IMR-90 (cell line): ENCODE data around the gene RIC8B. TPM values are rescaled to one million over a fixed set of nuclear protein-coding genes. Genes with fewer than 3 reads are reported as not detected.

ENCODE experiments used
- ATAC-seq: fragments of 200-7000 bp; cut with Tn5 transposase; 2 replicates; pipeline ENCODE4 v1.9.1; 2020; ENCODE audit warnings: low read depth, mild to moderate bottlenecking, moderate library complexity
- BruUV-seq: library from RNA; stranded (reverse); fragments of 400-500 nt; replicated peaks from 2 replicates; lab custom pipeline; 2021; lab: Mats Ljungman, UMichigan
- CTCF ChIA-PET: fragments of 300-600 bp; formaldehyde crosslinking; extraction: SDS; loops from one replicate; lab custom pipeline; 2021; ENCODE audit warnings: antibody characterized with exemption; lab: Yijun Ruan, JAX
- POLR2A ChIA-PET: fragments of 300-600 bp; sonication (Branson Sonifier 250); formaldehyde crosslinking; loops from one replicate; lab custom pipeline; 2022; ENCODE audit warnings: antibody characterized with exemption; ENCODE audit not compliant: unreplicated experiment; lab: Charles Lee
- DNase-seq: peaks from one replicate; pipeline ENCODE4 v3.0.0; 2013
- H2AFZ ChIP-seq: replicated peaks from 2 replicates; pipeline ENCODE3; 2013; ENCODE audit warnings: low read length, mild to moderate bottlenecking; ENCODE audit not compliant: poor library complexity
- H2AK5ac ChIP-seq: 2 replicates; pipeline ENCODE4 v1.6.1; 2013; ENCODE audit warnings: low read depth, low read length, inconsistent platforms
- H2AK9ac ChIP-seq: replicated peaks from 2 replicates; pipeline ENCODE3; 2013; ENCODE audit warnings: mild to moderate bottlenecking, low read depth, low read length, moderate library complexity; ENCODE audit not compliant: poor library complexity
- H2BK120ac ChIP-seq: 2 replicates; pipeline ENCODE4 v1.6.1; 2013; ENCODE audit warnings: low read depth, low read length, inconsistent platforms
- H2BK15ac ChIP-seq: 3 replicates; pipeline ENCODE4 v1.6.1; 2013; ENCODE audit warnings: low read depth, low read length, inconsistent platforms
- H2BK20ac ChIP-seq: 2 replicates; pipeline ENCODE4 v1.6.1; 2013; ENCODE audit warnings: low read depth, mild to moderate bottlenecking, inconsistent platforms, low read length, moderate library complexity
- H2BK5ac ChIP-seq: 2 replicates; pipeline ENCODE4 v1.6.1; 2013; ENCODE audit warnings: mild to moderate bottlenecking, low read depth, low read length, inconsistent platforms; ENCODE audit not compliant: poor library complexity, severe bottlenecking
- H3K14ac ChIP-seq: replicated peaks from 2 replicates; pipeline ENCODE4 v1.6.1; 2013; ENCODE audit warnings: low read depth, low read length, inconsistent platforms
- H3K18ac ChIP-seq: 2 replicates; pipeline ENCODE4 v1.6.1; 2013; ENCODE audit warnings: low read depth, low read length, control low read depth
- H3K23ac ChIP-seq: 2 replicates; pipeline ENCODE4 v1.6.1; 2013; ENCODE audit warnings: low read depth, low read length, inconsistent platforms
- H3K27ac ChIP-seq: 2 replicates; pipeline ENCODE4 v1.5.1; 2013; ENCODE audit warnings: mild to moderate bottlenecking, control low read depth, low read length; ENCODE audit not compliant: insufficient read depth
- H3K27me3 ChIP-seq: 2 replicates; pipeline ENCODE4 v1.6.1; 2013; ENCODE audit warnings: low read length; ENCODE audit not compliant: control insufficient read depth, insufficient read depth
- H3K36me3 ChIP-seq: 2 replicates; pipeline ENCODE4 v1.6.1; 2013; ENCODE audit warnings: low read length, mixed read lengths; ENCODE audit not compliant: control insufficient read depth, insufficient read depth
- H3K4ac ChIP-seq: 2 replicates; pipeline ENCODE4 v1.6.1; 2013; ENCODE audit warnings: low read depth, low read length, inconsistent platforms
- H3K4me1 ChIP-seq: 2 replicates; pipeline ENCODE4 v1.6.1; 2013; ENCODE audit warnings: low read length, mixed read lengths; ENCODE audit not compliant: control insufficient read depth, insufficient read depth
- H3K4me2 ChIP-seq: 2 replicates; pipeline ENCODE4 v1.6.1; 2013; ENCODE audit warnings: low read depth, mild to moderate bottlenecking, control low read depth, low read length, moderate library complexity
- H3K4me3 ChIP-seq: 2 replicates; pipeline ENCODE4 v1.5.1; 2013; ENCODE audit warnings: low read depth, mild to moderate bottlenecking, control low read depth, low read length, moderate library complexity; ENCODE audit not compliant: insufficient read depth
- H3K56ac ChIP-seq: 2 replicates; pipeline ENCODE4 v1.6.1; 2013; ENCODE audit warnings: low read length, inconsistent platforms; ENCODE audit not compliant: insufficient read depth; ENCODE audit errors: extremely low read depth
- H3K79me1 ChIP-seq, 2 experiments: 2 replicates each; pipeline ENCODE4 v1.6.1; 2013; ENCODE audit warnings: low read length in 2 of 2, inconsistent platforms in 1 of 2, low read depth in 1 of 2
- H3K9ac ChIP-seq: 2 replicates; pipeline ENCODE4 v1.6.1; 2013; ENCODE audit warnings: low read depth, low read length, control low read depth
- H3K9me1 ChIP-seq: 2 replicates; pipeline ENCODE4 v1.6.1; 2013; ENCODE audit warnings: low read length, inconsistent platforms; ENCODE audit not compliant: insufficient read depth
- H3K9me3 ChIP-seq: 2 replicates; pipeline ENCODE4 v1.6.1; 2013; ENCODE audit warnings: low read length; ENCODE audit not compliant: control insufficient read depth, insufficient read depth
- H4K20me1 ChIP-seq: 2 replicates; pipeline ENCODE4 v1.6.1; 2013; ENCODE audit warnings: low read length, inconsistent platforms; ENCODE audit not compliant: insufficient read depth
- H4K5ac ChIP-seq: 2 replicates; pipeline ENCODE4 v1.6.1; 2013; ENCODE audit warnings: mild to moderate bottlenecking, low read depth, low read length, control low read depth
- H4K8ac ChIP-seq, 2 experiments: 2 replicates each; pipeline ENCODE4 v1.6.1; 2013; ENCODE audit warnings: low read depth in 2 of 2, low read length in 2 of 2, control low read depth in 1 of 2, inconsistent platforms in 1 of 2
- H4K91ac ChIP-seq: 2 replicates; pipeline ENCODE4 v1.6.1; 2013; ENCODE audit warnings: low read depth, low read length, inconsistent platforms; ENCODE audit not compliant: insufficient read depth
- BHLHE40 ChIP-seq: fragments of 150-350 bp; IDR thresholded peaks from 2 replicates; pipeline ENCODE4 v1.6.1; 2016; ENCODE audit warnings: mild to moderate bottlenecking, low read depth, low read length
- CEBPB ChIP-seq: IDR thresholded peaks from 2 replicates; pipeline ENCODE4 v1.6.1; 2012; ENCODE audit warnings: low read depth, low read length, improper control_type of control experiment
- CTCF ChIP-seq: conservative IDR thresholded peaks from 2 replicates; pipeline ENCODE4 v1.5.1; 2012; ENCODE audit warnings: mild to moderate bottlenecking, low read depth, low read length, improper control_type of control experiment
- ELK1 ChIP-seq: fragments of 150-350 bp; IDR thresholded peaks from 2 replicates; pipeline ENCODE4 v1.6.1; 2016; ENCODE audit warnings: low read depth, mild to moderate bottlenecking, low read length, moderate library complexity, borderline replicate concordance
- FOS ChIP-seq: fragments of 150-350 bp; IDR thresholded peaks from 2 replicates; pipeline ENCODE4 v1.6.1; 2016; ENCODE audit warnings: low read depth, low read length
- MAFK ChIP-seq: IDR thresholded peaks from 2 replicates; pipeline ENCODE4 v1.6.1; 2012; ENCODE audit warnings: low read depth, low read length, improper control_type of control experiment
- MAZ ChIP-seq: IDR thresholded peaks from 2 replicates; pipeline ENCODE4 v1.6.1; 2012; ENCODE audit warnings: low read depth, mild to moderate bottlenecking, low read length, improper control_type of control experiment, moderate library complexity, borderline replicate concordance
- MXI1 ChIP-seq: IDR thresholded peaks from 2 replicates; pipeline ENCODE4 v1.6.1; 2012; ENCODE audit warnings: low read depth, mild to moderate bottlenecking, low read length, moderate library complexity, borderline replicate concordance
- NFE2L2 ChIP-seq: fragments of 150-350 bp; IDR thresholded peaks from 2 replicates; pipeline ENCODE4 v1.6.1; 2016; ENCODE audit warnings: low read depth, mild to moderate bottlenecking, low read length
- POLR2A ChIP-seq: IDR thresholded peaks from 2 replicates; pipeline ENCODE4 v1.6.1; 2012; ENCODE audit warnings: mild to moderate bottlenecking, low read depth, low read length
- RAD21 ChIP-seq: IDR thresholded peaks from 2 replicates; pipeline ENCODE4 v1.6.1; 2012; ENCODE audit warnings: low read length, improper control_type of control experiment
- RCOR1 ChIP-seq: IDR thresholded peaks from 2 replicates; pipeline ENCODE4 v1.6.1; 2012; ENCODE audit warnings: mild to moderate bottlenecking, low read length, improper control_type of control experiment; ENCODE audit not compliant: insufficient replicate concordance
- RFX5 ChIP-seq: IDR thresholded peaks from 2 replicates; pipeline ENCODE4 v1.8.0; 2012; ENCODE audit warnings: low read depth, mild to moderate bottlenecking, low read length, moderate library complexity
- SMC3 ChIP-seq: fragments of 150-350 bp; IDR thresholded peaks from 2 replicates; pipeline ENCODE4 v1.6.1; 2016; ENCODE audit warnings: low read depth, mild to moderate bottlenecking, antibody characterized with exemption, low read length, moderate library complexity
- USF2 ChIP-seq: fragments of 150-350 bp; IDR thresholded peaks from 2 replicates; pipeline ENCODE4 v1.6.1; 2017; ENCODE audit warnings: mild to moderate bottlenecking, antibody characterized with exemption, low read length, low read depth
- WGBS, 2 experiments: methylation state at CpG; one replicate each; pipeline versions ENCODE4 v1.1.5 to v1.1.7; 2013; ENCODE audit warnings: missing lambda C conversion rate in 2 of 2; ENCODE audit not compliant: insufficient read length in 1 of 2; ENCODE audit errors: extremely low coverage in 2 of 2; 5-methylcytosine and 5-hydroxymethylcytosine counted together
- dilution Hi-C: fragments of 300-500 bp; cut with HindIII; formaldehyde crosslinking; loops from one replicate; pipeline ENCODE4 v1.14.3; 2018; ENCODE audit warnings: low sequenced_read_pairs; ENCODE audit not compliant: unreplicated experiment
- in situ Hi-C: fragments of 300-500 bp; cut with MboI; formaldehyde crosslinking; loops from 3 replicates; pipeline ENCODE4 v1.14.3; 2019; ENCODE audit warnings: low sequenced_read_pairs, inconsistent platforms, mixed read lengths
- intact Hi-C: fragments of 100-400 bp; cut with micrococcal nuclease; formaldehyde crosslinking; loops from 2 replicates; pipeline ENCODE4 v1.10.0; 2022
- polyA plus RNA-seq, 3 experiments: library from polyadenylated mRNA; depleted of rRNA; stranded (reverse); fragments of >200 nt; gene quantifications; 2 replicates each; pipeline ENCODE4 v1.2.3, GENCODE V29; 2012; ENCODE audit warnings: low replicate concordance in 1 of 3
- total RNA-seq: library from RNA; depleted of rRNA; stranded (reverse); fragments of >200 nt; gene quantifications from 2 replicates; pipeline ENCODE4 v1.2.3, GENCODE V29; 2012

RIC8B gene
- total and polyA plus RNA-seq, 2 of the 4 experiments (the other 2 are of a cell fraction), result 5.5 to 19.5 TPM

- no peak overlapping the region for H2AK9ac ChIP-seq
- in situ Hi-C loops, result loop anchor here (10.0 kb wide), 1 partner anchor 679 kb away; no protein-coding TSS in a partner anchor
- WGBS, 2 experiments, result no CpG with 5 or more reads among the region's 10 CpGs
- no peaks in the 10 kb centered on the region for H4K20me1 ChIP-seq
- peaks cover 7% of the 10 kb centered on the region for H3K27me3 ChIP-seq
- dilution Hi-C loops, result loop anchor here (25.0 kb wide), 1 partner anchor 526 kb away; no protein-coding TSS in a partner anchor
- ATAC-seq (no peak), DNase-seq (no peak)
- H2BK5ac ChIP-seq, result no peak overlapping the region
- H3K56ac ChIP-seq, result no peak overlapping the region
- POLR2A ChIA-PET, result no interaction called here
- no peak overlapping the region for H4K8ac ChIP-seq
- no peak overlapping the region for H3K23ac ChIP-seq
- no peaks in the 10 kb centered on the region for H3K9me1 ChIP-seq
- H4K5ac ChIP-seq, result no peak overlapping the region
- H3K27ac ChIP-seq, result no peak overlapping the region
- H2AFZ ChIP-seq, result no peak overlapping the region
- no peaks in the 10 kb centered on the region for H3K36me3 ChIP-seq
- intact Hi-C loops, result loop anchor here (10.0 kb wide), 1 partner anchor 139 kb away; the partner anchor contains the start of gene RIC8B
- H3K4ac ChIP-seq, result no peak overlapping the region
- H3K9ac ChIP-seq, result no peak overlapping the region
- H2BK15ac ChIP-seq, result no peak overlapping the region
- TF ChIP-seq CTCF (no peak), MXI1 (no peak), CEBPB (no peak), SMC3 (no peak), MAFK (no peak), ELK1 (no peak), RCOR1 (no peak), FOS (no peak), RAD21 (no peak), NFE2L2 (no peak), USF2 (no peak), POLR2A (no peak), BHLHE40 (no peak), RFX5 (no peak), MAZ (no peak)
- no peak overlapping the region for H2BK120ac ChIP-seq
- no peak overlapping the region for H2AK5ac ChIP-seq
- no peak overlapping the region for H3K18ac ChIP-seq
- no peak overlapping the region for H3K4me2 ChIP-seq
- CTCF ChIA-PET, result no interaction called here
- H3K4me1 ChIP-seq, result no peaks in the 10 kb centered on the region
- H3K9me3 ChIP-seq, result no peaks in the 10 kb centered on the region
- no peaks in the 10 kb centered on the region for H3K79me1 ChIP-seq
- H4K91ac ChIP-seq, result no peak overlapping the region
- H3K14ac ChIP-seq, result no peak overlapping the region
- no TSS peak for BruUV-seq
- H3K4me3 ChIP-seq, result no peak overlapping the region
- H2BK20ac ChIP-seq, result no peak overlapping the region
Measured at GRCh38 chr12:106913456-106913855, 139.0 kb downstream of the RIC8B start.
